NB4 (cell line): ENCODE data around the gene ROBO3.

Experiments
- DNase-seq: peaks from one replicate; pipeline ENCODE4 v3.0.0; 2010; ENCODE audit warnings: low read depth
- H3K4me3 ChIP-seq: one replicate; pipeline ENCODE4 v1.5.1; 2011; ENCODE audit warnings: mild to moderate bottlenecking, low read depth, low read length, moderate library complexity
- MYC ChIP-seq: IDR thresholded peaks from 2 replicates; pipeline ENCODE4 v1.6.1; 2011; ENCODE audit warnings: low read depth, low read length
- POLR2A ChIP-seq: IDR thresholded peaks from 2 replicates; pipeline ENCODE4 v1.6.1; 2011; ENCODE audit warnings: mild to moderate bottlenecking; ENCODE audit not compliant: insufficient read length; ENCODE audit errors: extremely low read depth
- TF ChIP-seq, protein P1 (sequence below): IDR thresholded peaks from 2 replicates; pipeline ENCODE4 v1.6.1; 2011; ENCODE audit warnings: low read depth, low read length
- TF ChIP-seq, protein P2 (sequence below): IDR thresholded peaks from one replicate; pipeline ENCODE4 v1.5.1; 2012; ENCODE audit warnings: low read depth, low read length

The ROBO3 gene

DNA sequence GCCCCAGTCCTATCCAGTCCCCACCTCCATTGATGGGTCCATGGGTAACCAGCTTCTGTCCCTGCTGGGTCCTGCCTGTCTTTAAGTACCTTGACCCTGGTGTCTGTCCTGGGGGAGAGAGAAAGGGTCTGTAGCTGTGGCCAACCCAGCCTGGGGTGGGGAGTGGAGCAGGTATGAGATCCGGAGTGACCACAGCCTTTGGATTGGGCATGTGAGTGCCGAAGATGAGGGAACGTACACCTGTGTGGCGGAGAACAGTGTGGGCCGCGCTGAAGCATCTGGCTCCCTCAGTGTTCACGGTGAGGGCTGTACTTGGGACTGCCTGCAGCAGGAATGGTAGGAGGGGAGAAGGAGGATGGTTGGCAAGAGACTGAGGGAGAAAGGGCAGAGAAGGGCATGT is 5.2 kb downstream of the ROBO3 start:
- TF ChIP-seq MYC (no peak), POLR2A (no peak)
- TF ChIP-seq, protein P1, sequence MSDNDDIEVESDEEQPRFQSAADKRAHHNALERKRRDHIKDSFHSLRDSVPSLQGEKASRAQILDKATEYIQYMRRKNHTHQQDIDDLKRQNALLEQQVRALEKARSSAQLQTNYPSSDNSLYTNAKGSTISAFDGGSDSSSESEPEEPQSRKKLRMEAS = no peak
- TF ChIP-seq, protein P2, sequence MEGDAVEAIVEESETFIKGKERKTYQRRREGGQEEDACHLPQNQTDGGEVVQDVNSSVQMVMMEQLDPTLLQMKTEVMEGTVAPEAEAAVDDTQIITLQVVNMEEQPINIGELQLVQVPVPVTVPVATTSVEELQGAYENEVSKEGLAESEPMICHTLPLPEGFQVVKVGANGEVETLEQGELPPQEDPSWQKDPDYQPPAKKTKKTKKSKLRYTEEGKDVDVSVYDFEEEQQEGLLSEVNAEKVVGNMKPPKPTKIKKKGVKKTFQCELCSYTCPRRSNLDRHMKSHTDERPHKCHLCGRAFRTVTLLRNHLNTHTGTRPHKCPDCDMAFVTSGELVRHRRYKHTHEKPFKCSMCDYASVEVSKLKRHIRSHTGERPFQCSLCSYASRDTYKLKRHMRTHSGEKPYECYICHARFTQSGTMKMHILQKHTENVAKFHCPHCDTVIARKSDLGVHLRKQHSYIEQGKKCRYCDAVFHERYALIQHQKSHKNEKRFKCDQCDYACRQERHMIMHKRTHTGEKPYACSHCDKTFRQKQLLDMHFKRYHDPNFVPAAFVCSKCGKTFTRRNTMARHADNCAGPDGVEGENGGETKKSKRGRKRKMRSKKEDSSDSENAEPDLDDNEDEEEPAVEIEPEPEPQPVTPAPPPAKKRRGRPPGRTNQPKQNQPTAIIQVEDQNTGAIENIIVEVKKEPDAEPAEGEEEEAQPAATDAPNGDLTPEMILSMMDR = no peak
- H3K4me3 ChIP-seq = no peak overlapping the region
- no peak for DNase-seq

DNA sequence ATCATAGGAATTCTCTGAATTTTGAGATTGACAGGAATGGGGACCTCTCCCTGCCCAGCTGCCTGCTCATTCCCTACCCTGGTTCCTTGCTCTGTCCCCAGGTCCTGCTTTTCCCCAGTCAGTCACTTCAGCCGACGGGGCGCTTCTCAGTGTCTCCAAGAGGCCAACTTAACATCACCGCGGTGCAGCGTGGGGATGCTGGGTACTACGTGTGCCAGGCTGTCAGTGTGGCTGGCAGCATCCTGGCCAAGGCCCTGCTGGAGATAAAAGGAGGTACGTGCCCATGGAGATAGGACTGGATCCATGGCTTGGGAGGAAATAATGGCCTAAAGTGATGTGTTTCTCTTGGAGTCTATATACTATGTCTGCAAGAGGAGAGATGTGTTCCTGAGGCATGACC is 7.0 kb downstream of the ROBO3 start:
- H3K4me3 ChIP-seq = no peak overlapping the region
- TF ChIP-seq MYC (no peak), POLR2A (no peak)
- TF ChIP-seq, protein P2 = no peak
- TF ChIP-seq, protein P1 = no peak
- DNase-seq = no peak

DNA sequence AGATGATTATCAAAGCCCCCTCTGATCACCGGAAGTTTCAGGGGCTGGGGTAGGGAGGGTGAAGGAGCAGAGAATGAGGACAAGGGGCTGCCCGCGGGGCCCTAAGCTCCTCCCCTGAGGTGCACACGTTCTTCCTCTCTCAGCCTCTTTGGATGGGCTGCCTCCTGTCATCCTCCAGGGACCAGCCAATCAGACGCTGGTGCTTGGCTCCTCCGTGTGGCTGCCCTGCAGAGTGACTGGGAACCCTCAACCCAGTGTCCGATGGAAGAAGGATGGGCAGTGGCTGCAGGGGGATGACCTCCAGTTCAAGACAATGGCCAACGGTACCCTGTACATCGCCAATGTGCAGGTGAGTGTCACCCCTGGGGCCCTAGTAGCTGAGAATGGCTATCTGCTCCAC is 7.5 kb downstream of the ROBO3 start:
- TF ChIP-seq MYC (no peak), POLR2A (no peak)
- TF ChIP-seq, protein P2 = no peak
- TF ChIP-seq, protein P1 = no peak
- DNase-seq = no peak

DNA sequence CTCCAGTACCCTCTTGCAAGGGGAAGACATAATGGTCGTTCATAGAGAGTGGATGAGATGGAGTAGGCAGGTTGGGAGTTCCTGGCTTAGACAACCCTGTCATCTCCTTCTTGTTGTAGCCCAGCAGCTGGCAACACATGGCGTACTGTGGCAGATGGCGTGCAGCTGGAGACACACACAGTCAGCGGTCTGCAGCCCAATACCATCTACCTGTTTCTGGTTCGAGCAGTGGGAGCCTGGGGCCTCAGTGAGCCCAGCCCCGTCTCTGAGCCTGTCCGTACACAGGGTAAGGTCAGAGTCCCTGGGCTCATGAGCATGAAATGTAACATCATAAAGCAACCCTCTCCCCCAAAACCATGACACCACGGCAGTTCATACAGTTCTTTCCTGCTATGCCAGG is 8.7 kb downstream of the ROBO3 start:
- H3K4me3 ChIP-seq = no peak overlapping the region
- TF ChIP-seq POLR2A = no peak
- TF ChIP-seq, protein P2 = no peak
- TF ChIP-seq, protein P1 = no peak
- no peak for TF ChIP-seq MYC
- DNase-seq = no peak

More for the DNA sequence above, 7.5 kb downstream of the ROBO3 start:
- H3K4me3 ChIP-seq = no peak overlapping the region

DNA sequence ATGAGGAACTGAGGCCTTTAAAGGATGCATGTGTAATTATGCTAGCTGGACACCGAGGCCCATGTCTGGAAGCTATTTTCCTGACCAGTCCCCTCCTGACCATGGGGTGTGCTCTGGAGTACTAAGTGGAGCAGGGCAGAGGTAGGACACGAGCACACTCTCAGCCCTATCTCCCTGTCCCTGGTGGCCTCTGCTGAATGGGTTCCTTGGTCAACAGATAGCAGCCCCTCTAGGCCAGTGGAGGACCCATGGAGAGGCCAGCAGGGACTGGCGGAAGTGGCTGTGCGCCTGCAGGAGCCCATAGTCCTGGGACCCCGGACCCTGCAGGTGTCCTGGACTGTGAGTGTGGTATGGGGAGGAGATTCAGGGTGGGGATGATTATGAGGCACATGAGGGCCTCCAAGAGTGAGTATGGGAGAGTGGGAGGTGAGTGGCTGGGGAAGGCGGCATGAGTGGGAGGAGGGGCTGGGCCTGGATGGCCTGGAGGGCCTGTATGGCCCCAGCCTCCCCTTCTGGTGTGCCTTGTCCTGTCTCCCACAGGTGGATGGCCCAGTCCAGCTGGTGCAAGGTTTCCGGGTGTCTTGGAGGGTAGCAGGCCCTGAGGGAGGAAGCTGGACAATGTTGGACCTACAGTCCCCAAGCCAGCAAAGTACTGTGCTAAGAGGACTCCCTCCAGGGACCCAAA is 9.5 kb downstream of the ROBO3 start:
- H3K4me3 ChIP-seq = no peak overlapping the region
- DNase-seq = no peak
- TF ChIP-seq, protein P1 = no peak
- TF ChIP-seq MYC (no peak), POLR2A (no peak)
- TF ChIP-seq, protein P2 = no peak
